GM12878 (cell line): Measurements from ENCODE around the gene LRRC61.

ENCODE experiments used
- ATF2 ChIP-seq: IDR thresholded peaks from 2 replicates; pipeline ENCODE4 v1.6.1; 2012; ENCODE audit warnings: low read length, inconsistent platforms
- ATF3 ChIP-seq: IDR thresholded peaks from 2 replicates; pipeline ENCODE4 v1.6.1; 2011; ENCODE audit warnings: low read depth, mild to moderate bottlenecking, low read length, moderate library complexity, borderline replicate concordance; ENCODE audit errors: extremely low read depth
- CHD4 ChIP-seq: fragments of 200-600 bp; sonication (generic); IDR thresholded peaks from 2 replicates; pipeline ENCODE4 v1.6.1; 2016; ENCODE audit warnings: mild to moderate bottlenecking
- CTCF ChIP-seq, 3 experiments: IDR thresholded peaks in 2 of 3; conservative IDR thresholded peaks in 1 of 3; 2 replicates each; pipeline ENCODE4 v1.5.1; 2011; ENCODE audit warnings: low read depth in 3 of 3, low read length in 3 of 3, mild to moderate bottlenecking in 3 of 3, control low read depth in 2 of 3, moderate library complexity in 2 of 3, inconsistent platforms in 1 of 3, mixed read lengths in 1 of 3; ENCODE audit not compliant: control insufficient read depth in 2 of 3, insufficient read depth in 1 of 3; ENCODE audit errors: extremely low read depth in 1 of 3
- JUNB ChIP-seq: IDR thresholded peaks from 2 replicates; pipeline ENCODE4 v1.6.1; 2016; ENCODE audit warnings: antibody characterized with exemption, mild to moderate bottlenecking
- JUND ChIP-seq: IDR thresholded peaks from 2 replicates; pipeline ENCODE4 v1.6.1; 2012; ENCODE audit warnings: low read depth, mild to moderate bottlenecking, low read length, improper control_type of control experiment, moderate library complexity
- NRF1 ChIP-seq: conservative IDR thresholded peaks from 2 replicates; pipeline ENCODE4 v1.6.1; 2011; ENCODE audit warnings: mild to moderate bottlenecking, low read depth, low read length, improper control_type of control experiment
- POLR2A ChIP-seq: IDR thresholded peaks from 2 replicates; pipeline ENCODE4 v1.6.1; 2011; ENCODE audit warnings: low read depth, mild to moderate bottlenecking, low read length
- ZNF384 ChIP-seq: IDR thresholded peaks from 2 replicates; pipeline ENCODE4 v1.6.1; 2012; ENCODE audit warnings: low read depth, mild to moderate bottlenecking, low read length, improper control_type of control experiment, borderline replicate concordance

DNA sequence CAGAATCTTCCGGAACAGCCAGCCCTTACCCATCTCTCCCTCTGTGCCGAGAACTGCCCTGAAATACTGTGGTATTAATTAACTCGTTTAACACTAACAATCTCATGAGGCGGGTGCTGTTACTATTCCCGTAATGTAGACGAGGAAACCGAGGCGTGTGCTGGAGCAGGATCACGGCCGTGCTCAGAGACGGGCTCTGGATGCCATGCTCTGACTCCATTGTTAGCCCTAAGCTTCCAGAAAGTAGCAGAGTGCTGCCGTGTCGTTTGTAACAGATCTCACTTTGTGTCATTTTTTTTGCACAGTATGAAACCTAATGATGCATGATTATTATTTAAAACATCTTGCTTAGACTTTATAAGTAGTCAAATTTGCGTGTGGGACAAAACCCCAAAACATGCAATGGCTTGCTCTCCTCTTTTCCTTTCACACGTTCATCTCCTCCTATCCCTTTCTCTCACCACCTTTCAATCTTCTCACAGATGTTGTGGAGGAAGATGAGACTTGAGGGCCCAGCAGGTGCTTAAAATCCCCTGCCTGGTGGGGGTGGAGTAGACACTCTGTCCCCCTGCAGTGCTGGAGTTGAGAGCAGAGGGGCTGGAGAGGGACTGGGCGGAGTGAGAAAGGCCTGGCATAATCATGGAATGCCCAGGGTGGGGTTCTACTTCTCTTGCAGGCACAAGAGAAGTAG is 672 bp downstream of the LRRC61 start:
- TF ChIP-seq CHD4 = no peak
- TF ChIP-seq ATF2 = no peak
- TF ChIP-seq CTCF (IDR thresholded peaks at IDR 0.05 in 2 of 3, conservative IDR thresholded peaks at IDR 0.05 in 1 of 3; ENCODE audit: control insufficient read depth in 2 of 3, extremely low read depth in 1 of 3, insufficient read depth in 1 of 3, low read depth in 3 of 3, low read length in 3 of 3) = no peak
- no peak for TF ChIP-seq JUNB
- TF ChIP-seq POLR2A = no peak; the same call in 1 of the 2 replicates
- no peak for TF ChIP-seq ZNF384
- no peak for TF ChIP-seq ATF3
- no peak for TF ChIP-seq NRF1
- no peak for TF ChIP-seq JUND
